Central memory CD8-positive, alpha-beta T cell (primary cell): ENCODE measurements around the gene XCL2.
A peak's percentile ranks its signal among the peaks of the same experiment; 100 is the strongest.

Source experiments
- ATAC-seq: fragments of 150-1000 bp; cut with Tn5 transposase; replicated peaks from 2 replicates; pipeline ENCODE4 v1.10.0; 2022; ENCODE audit warnings: mild to moderate bottlenecking, moderate FRiP score, moderate number of reproducible peaks; ENCODE audit not compliant: poor library complexity, severe bottlenecking; ENCODE audit errors: extremely low read depth
- DNase-seq, 2 donors: peaks; one replicate each; pipeline ENCODE4 v3.0.0; 2021; ENCODE audit warnings: low spot score in 2 of 2
- H3K27ac Mint-ChIP-seq: one replicate; pipeline ENCODE4 v1.8.0; 2022; ENCODE audit warnings: low read depth, mild to moderate bottlenecking, moderate library complexity, mixed read lengths
- H3K27me3 Mint-ChIP-seq: one replicate; pipeline ENCODE4 v1.8.0; 2022; ENCODE audit warnings: mixed read lengths
- H3K36me3 Mint-ChIP-seq: one replicate; pipeline ENCODE4 v1.8.0; 2022; ENCODE audit warnings: mild to moderate bottlenecking, moderate library complexity, mixed read lengths; ENCODE audit not compliant: insufficient read depth
- H3K4me1 Mint-ChIP-seq: one replicate; pipeline ENCODE4 v1.8.0; 2022; ENCODE audit warnings: mixed read lengths
- H3K4me3 Mint-ChIP-seq: one replicate; pipeline ENCODE4 v1.8.0; 2022; ENCODE audit warnings: mild to moderate bottlenecking, moderate library complexity, mixed read lengths
- H3K9me3 Mint-ChIP-seq: one replicate; pipeline ENCODE4 v1.8.0; 2022; ENCODE audit warnings: mixed read lengths

The XCL2 gene

GRCh38 chr1:168520832-168521231 is 23.0 kb downstream of the XCL2 start:
- Mint-ChIP-seq H3K4me3 (peak overlapping the region; percentile 68), H3K4me1 (peaks cover 59% of the 10 kb centered on the region), H3K9me3 (peaks cover 14% of the 10 kb centered on the region), H3K27me3 (no peaks in the 10 kb centered on the region), H3K27ac (peak overlapping the region; percentile 97), H3K36me3 (no peaks in the 10 kb centered on the region)
- DNase-seq (no peak), ATAC-seq (peak; percentile 0)

GRCh38 chr1:168520052-168520751 is 23.6 kb downstream of the XCL2 start:
- H3K9me3 Mint-ChIP-seq: peaks cover 14% of the 10 kb centered on the region
- peak overlapping the region; percentile 68 for H3K4me3 Mint-ChIP-seq
- H3K4me1 Mint-ChIP-seq: peaks cover 63% of the 10 kb centered on the region
- ATAC-seq (peak; percentile 94), DNase-seq (peak; percentile 33 to 68)
- H3K27me3 Mint-ChIP-seq: no peaks in the 10 kb centered on the region
- peak overlapping the region; percentile 97 for H3K27ac Mint-ChIP-seq
- no peaks in the 10 kb centered on the region for H3K36me3 Mint-ChIP-seq

GRCh38 chr1:168518813-168519212 is 25.0 kb downstream of the XCL2 start:
- no peaks in the 10 kb centered on the region for H3K27me3 Mint-ChIP-seq
- peaks cover 70% of the 10 kb centered on the region for H3K4me1 Mint-ChIP-seq
- peaks cover 9% of the 10 kb centered on the region for H3K36me3 Mint-ChIP-seq
- ATAC-seq (no peak), DNase-seq (no peak)
- no peak overlapping the region for H3K4me3 Mint-ChIP-seq
- H3K9me3 Mint-ChIP-seq: peaks cover 8% of the 10 kb centered on the region
- no peak overlapping the region for H3K27ac Mint-ChIP-seq

DNA sequence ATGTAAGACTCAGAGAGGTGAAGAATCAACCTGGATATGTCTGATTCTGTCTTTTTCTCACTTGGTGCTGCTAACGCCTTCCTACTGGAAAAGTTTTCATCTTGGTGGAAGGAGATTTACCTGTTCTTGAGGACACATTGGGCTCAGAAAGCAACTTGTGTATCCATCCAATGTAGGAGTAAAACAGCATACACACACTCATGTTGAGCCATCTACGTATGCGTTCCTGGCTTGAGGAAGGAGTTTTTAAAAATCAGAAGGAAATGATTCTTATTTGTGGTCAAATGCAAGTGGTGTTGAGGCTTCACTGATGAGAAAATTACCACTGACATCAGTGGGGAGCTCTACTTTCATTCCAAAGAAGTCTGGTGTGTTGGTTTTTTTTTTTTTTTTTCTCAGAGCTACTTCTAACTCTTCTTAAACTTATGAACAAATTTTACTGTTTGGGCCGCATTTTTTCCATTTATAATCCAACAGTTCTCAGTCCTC is 25.6 kb downstream of the XCL2 start:
- DNase-seq (no peak), ATAC-seq (no peak)
- Mint-ChIP-seq H3K27me3 (no peaks in the 10 kb centered on the region), H3K27ac (no peak overlapping the region), H3K4me1 (peaks cover 70% of the 10 kb centered on the region), H3K4me3 (no peak overlapping the region), H3K9me3 (peaks cover 4% of the 10 kb centered on the region), H3K36me3 (peaks cover 11% of the 10 kb centered on the region)

DNA sequence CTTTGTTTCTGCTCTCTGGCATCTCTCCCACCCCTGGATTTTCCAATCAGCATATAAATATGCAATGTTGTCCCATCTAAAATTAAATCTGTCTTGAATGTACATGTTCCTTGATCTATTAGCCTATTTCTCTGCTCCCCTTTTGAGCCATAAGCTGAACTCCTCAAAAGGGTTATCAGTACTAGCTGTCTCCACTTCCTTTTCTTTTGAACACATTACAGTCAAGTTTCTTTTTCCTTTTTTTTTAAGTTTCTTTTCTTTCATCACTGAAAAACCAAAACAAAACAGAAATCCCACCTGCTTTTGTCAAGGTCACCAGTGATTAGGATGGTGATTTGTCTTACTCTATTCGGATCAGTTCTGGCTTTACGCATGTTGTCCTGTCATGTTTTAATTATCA is 29.3 kb downstream of the XCL2 start:
- H3K4me3 Mint-ChIP-seq: peak overlapping the region; percentile 54
- peaks cover 13% of the 10 kb centered on the region for H3K36me3 Mint-ChIP-seq
- peaks cover 67% of the 10 kb centered on the region for H3K4me1 Mint-ChIP-seq
- H3K9me3 Mint-ChIP-seq: no peaks in the 10 kb centered on the region
- H3K27ac Mint-ChIP-seq: peak overlapping the region; percentile 82
- no peak for ATAC-seq
- no peaks in the 10 kb centered on the region for H3K27me3 Mint-ChIP-seq
- no peak for DNase-seq

DNA sequence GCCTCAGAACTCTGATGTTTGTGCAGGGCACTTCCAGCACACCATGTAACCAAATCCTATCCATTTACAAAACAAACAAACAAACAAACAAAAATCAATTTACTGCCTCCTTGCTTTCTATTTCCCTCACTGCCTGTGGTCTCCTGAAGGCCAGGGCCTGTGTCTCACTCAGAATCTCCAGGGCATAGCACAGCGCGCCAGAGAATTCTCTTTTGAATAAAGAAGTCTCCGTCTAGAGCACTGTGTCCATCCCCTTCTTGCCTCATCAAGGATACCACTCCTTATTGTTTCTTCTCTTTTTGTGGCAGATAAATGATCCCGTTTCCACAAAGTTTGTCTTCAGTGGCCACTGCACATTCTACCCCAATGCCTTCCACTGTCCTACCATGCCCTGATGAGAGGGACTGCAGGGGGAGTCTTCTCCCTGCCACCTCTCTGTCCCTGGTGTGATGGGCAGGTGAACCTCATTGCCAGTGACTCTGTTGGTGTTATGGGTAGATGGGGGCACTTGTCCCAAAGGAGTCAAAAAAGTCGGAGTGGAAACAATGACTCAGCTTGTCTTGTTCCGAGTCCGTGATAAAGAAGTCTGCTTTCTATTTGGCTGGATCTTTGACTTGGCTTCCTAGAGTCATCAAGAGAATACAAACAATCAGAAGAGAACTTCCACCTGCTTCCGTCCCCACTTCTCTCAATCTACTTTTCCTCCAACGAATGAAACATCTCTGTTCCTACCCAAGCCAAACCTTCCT is 30.0 kb downstream of the XCL2 start:
- Mint-ChIP-seq H3K4me3 (peak overlapping the region; percentile 54), H3K27me3 (no peaks in the 10 kb centered on the region), H3K9me3 (no peaks in the 10 kb centered on the region), H3K36me3 (peaks cover 13% of the 10 kb centered on the region), H3K27ac (peak overlapping the region; percentile 82), H3K4me1 (peaks cover 70% of the 10 kb centered on the region)
- DNase-seq (no peak), ATAC-seq (no peak)

DNA sequence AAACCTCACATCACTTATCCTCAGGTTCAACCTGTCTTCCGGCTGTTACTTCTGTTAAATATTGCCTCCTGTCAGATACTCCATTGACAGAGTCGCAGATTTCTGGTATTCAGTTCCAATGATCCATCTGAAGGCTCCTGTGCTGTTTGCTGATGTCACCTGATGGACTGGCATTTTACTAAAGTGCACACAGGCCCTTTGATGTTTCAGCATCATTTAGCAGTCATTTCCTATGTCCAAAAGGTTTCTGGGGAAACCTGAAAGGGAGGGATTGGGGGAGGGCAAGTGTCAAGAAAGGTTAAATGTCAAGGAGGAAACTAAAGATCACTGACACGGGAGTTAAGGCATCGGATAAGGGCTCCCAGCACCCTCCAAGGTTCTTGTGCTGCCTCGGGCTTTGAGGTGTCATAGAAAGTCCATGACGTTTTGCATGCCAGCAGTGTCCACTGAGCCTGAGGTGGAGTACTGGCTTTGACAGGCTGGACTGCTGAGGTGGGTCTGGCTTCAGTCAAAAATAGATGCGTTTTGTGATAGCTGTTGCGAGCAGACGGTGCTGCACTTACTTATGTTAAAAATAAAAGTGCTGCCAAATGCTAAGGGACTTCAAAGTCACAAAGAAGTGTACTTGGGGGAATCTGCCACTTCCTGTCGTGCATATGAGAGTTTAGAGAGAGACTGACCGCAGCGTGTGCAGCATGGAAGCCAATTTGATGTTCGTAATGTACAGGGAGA is 30.8 kb downstream of the XCL2 start:
- Mint-ChIP-seq H3K4me1 (peaks cover 66% of the 10 kb centered on the region), H3K36me3 (peaks cover 13% of the 10 kb centered on the region), H3K27me3 (no peaks in the 10 kb centered on the region), H3K4me3 (peak overlapping the region; percentile 54), H3K9me3 (no peaks in the 10 kb centered on the region), H3K27ac (peak overlapping the region; percentile 82)
- peak in 1 of 2 donors; percentile 43 for DNase-seq
- peak; percentile 82 for ATAC-seq

DNA sequence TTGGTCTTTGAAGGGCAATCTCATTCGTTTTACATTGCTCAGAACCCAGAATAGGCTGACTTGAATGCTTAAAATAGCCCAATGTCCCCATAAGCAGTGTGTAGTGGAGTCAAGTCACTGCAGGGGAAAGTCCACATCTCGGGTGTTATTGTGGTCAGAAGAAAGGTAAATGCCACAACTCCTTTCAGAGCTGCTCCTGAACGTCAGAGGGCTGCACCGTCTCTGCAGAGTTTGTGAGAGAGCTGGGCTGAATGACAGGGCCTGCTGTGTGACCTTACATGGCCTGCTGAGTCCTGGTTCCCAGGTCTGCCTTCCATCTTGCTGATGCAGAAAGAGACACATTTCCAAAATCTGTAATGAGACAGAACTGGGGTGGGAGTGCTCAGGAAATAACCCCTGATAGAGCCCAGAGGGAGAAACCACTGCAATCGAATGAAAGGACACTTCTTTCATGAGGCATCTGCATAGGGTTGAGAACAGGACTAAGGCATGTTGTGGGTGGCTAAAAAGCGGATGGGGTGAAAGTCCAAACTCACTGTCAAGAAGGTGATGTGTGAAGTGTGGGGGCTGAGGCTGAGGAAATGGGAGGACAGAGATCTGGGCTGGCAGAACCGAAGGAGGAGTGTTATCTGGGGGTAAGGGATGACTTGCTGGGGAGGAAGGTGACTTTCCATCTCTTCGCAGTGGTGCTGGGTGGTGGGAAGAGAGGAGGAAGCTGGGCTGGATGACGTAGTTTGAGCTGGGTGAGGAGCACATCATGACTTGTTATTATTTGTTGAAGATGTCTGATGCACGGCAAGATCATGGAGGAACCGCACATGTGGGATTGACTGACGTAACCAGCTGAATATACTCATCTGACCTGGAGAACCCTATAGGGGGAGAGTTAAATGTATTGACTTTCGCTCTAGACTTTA is 33.7 kb downstream of the XCL2 start:
- Mint-ChIP-seq H3K36me3 (peaks cover 13% of the 10 kb centered on the region), H3K27ac (peak overlapping the region; percentile 91), H3K27me3 (no peaks in the 10 kb centered on the region), H3K4me3 (peak overlapping the region; percentile 40), H3K9me3 (no peaks in the 10 kb centered on the region), H3K4me1 (peaks cover 65% of the 10 kb centered on the region)
- peak in 1 of 2 donors; percentile 23 for DNase-seq
- peak; percentile 57 for ATAC-seq

GRCh38 chr1:168509210-168509609 is 34.6 kb downstream of the XCL2 start:
- Mint-ChIP-seq H3K9me3 (no peaks in the 10 kb centered on the region), H3K4me1 (peaks cover 65% of the 10 kb centered on the region), H3K27ac (peak overlapping the region; percentile 91), H3K4me3 (no peak overlapping the region), H3K36me3 (peaks cover 10% of the 10 kb centered on the region), H3K27me3 (no peaks in the 10 kb centered on the region)
- ATAC-seq (no peak), DNase-seq (no peak)

- ATAC-seq: no peak
- H3K27me3 Mint-ChIP-seq: no peaks in the 10 kb centered on the region
- H3K27ac Mint-ChIP-seq: no peak overlapping the region
- no peaks in the 10 kb centered on the region for H3K9me3 Mint-ChIP-seq
- H3K4me1 Mint-ChIP-seq: peaks cover 62% of the 10 kb centered on the region
- no peak for DNase-seq
- peaks cover 4% of the 10 kb centered on the region for H3K36me3 Mint-ChIP-seq
- no peak overlapping the region for H3K4me3 Mint-ChIP-seq
These were observed 36.0 kb downstream of the XCL2 start for GRCh38 chr1:168507828-168508227.

- H3K27ac Mint-ChIP-seq: no peak overlapping the region
- ATAC-seq: no peak
These were observed 36.6 kb downstream of the XCL2 start for GRCh38 chr1:168507231-168507630.

More at GRCh38 chr1:168507231-168507630, 36.6 kb downstream of the XCL2 start:
- no peak overlapping the region for H3K4me3 Mint-ChIP-seq
- no peak for DNase-seq
- H3K4me1 Mint-ChIP-seq: peaks cover 56% of the 10 kb centered on the region
- H3K9me3 Mint-ChIP-seq: no peaks in the 10 kb centered on the region
- no peaks in the 10 kb centered on the region for H3K27me3 Mint-ChIP-seq
- peaks cover 4% of the 10 kb centered on the region for H3K36me3 Mint-ChIP-seq
